A549 (cell line): ENCODE data around the gene CHRNB2. TPM values are rescaled to one million over a fixed set of nuclear protein-coding genes. Genes with fewer than 3 reads are reported as not detected.

Source experiments
- polyA plus RNA-seq, 4 experiments: library from polyadenylated mRNA; depleted of rRNA in 3 of 4; stranded (reverse); fragments of >200 nt; fragmentation: RNase III in 1 of 4; extraction: RNeasy Plus Mini Kit Qiagen cat#74134 plus additional on column Dnase treatment in 1 of 4; gene quantifications; 2 replicates in 3 of 4; 3 replicates in 1 of 4; pipeline ENCODE4 v1.2.3, GENCODE V29; 2011 to 2017

Gene CHRNB2
- polyA plus RNA-seq, 2 of the 4 experiments (the other 2 are of a cell fraction): 0.21 TPM

Other genes with a start within 250 kb of the CHRNB2 start
- not detected in 2 replicates for gene AQP10, start 246.7 kb upstream of the CHRNB2 start, polyA plus RNA-seq (2011; rRNA removed)
- gene AQP10, start 246.7 kb upstream of the CHRNB2 start, polyA plus RNA-seq (2017; fragmentation: RNase III; extraction: RNeasy Plus Mini Kit Qiagen cat#74134 plus additional on column Dnase treatment): not detected in 3 replicates
- 12.7 and 17.2 TPM in 2 replicates for gene ATP8B2, start 242.3 kb upstream of the CHRNB2 start, polyA plus RNA-seq (2011; rRNA removed)
- 13.2 to 17.6 TPM (median 17.5 TPM) in 3 replicates for gene ATP8B2, start 242.3 kb upstream of the CHRNB2 start, polyA plus RNA-seq (2017; fragmentation: RNase III; extraction: RNeasy Plus Mini Kit Qiagen cat#74134 plus additional on column Dnase treatment)
- gene IL6R, start 162.4 kb upstream of the CHRNB2 start, polyA plus RNA-seq (2011; rRNA removed): 2.7 and 3.0 TPM in 2 replicates
- gene IL6R, start 162.4 kb upstream of the CHRNB2 start, polyA plus RNA-seq (2017; fragmentation: RNase III; extraction: RNeasy Plus Mini Kit Qiagen cat#74134 plus additional on column Dnase treatment): 1.8 to 2.2 TPM (median 1.8 TPM) in 3 replicates
- 0.04 TPM in 1 of 2 replicates, not detected in the other for gene TDRD10, start 65.6 kb upstream of the CHRNB2 start, polyA plus RNA-seq (2011; rRNA removed)
- not detected in 3 replicates for gene TDRD10, start 65.6 kb upstream of the CHRNB2 start, polyA plus RNA-seq (2017; fragmentation: RNase III; extraction: RNeasy Plus Mini Kit Qiagen cat#74134 plus additional on column Dnase treatment)
- gene SHE, start 65.4 kb upstream of the CHRNB2 start, polyA plus RNA-seq (2011; rRNA removed): 0.01 and 0.03 TPM in 2 replicates
- 0.01 TPM in 1 of 3 replicates, not detected in the others for gene SHE, start 65.4 kb upstream of the CHRNB2 start, polyA plus RNA-seq (2017; fragmentation: RNase III; extraction: RNeasy Plus Mini Kit Qiagen cat#74134 plus additional on column Dnase treatment)
- gene UBE2Q1, start 9.1 kb upstream of the CHRNB2 start, polyA plus RNA-seq (2011; rRNA removed): 17.6 and 26.6 TPM in 2 replicates
- gene UBE2Q1, start 9.1 kb upstream of the CHRNB2 start, polyA plus RNA-seq (2017; fragmentation: RNase III; extraction: RNeasy Plus Mini Kit Qiagen cat#74134 plus additional on column Dnase treatment): 41.9 to 49.7 TPM (median 47.2 TPM) in 3 replicates
- 170 and 171 TPM in 2 replicates for gene ADAR, start 40.4 kb downstream of the CHRNB2 start, polyA plus RNA-seq (2011; rRNA removed)
- 71.7 to 76.1 TPM (median 76.0 TPM) in 3 replicates for gene ADAR, start 40.4 kb downstream of the CHRNB2 start, polyA plus RNA-seq (2017; fragmentation: RNase III; extraction: RNeasy Plus Mini Kit Qiagen cat#74134 plus additional on column Dnase treatment)